ENCODE results near the gene ACOX1.

DNA sequence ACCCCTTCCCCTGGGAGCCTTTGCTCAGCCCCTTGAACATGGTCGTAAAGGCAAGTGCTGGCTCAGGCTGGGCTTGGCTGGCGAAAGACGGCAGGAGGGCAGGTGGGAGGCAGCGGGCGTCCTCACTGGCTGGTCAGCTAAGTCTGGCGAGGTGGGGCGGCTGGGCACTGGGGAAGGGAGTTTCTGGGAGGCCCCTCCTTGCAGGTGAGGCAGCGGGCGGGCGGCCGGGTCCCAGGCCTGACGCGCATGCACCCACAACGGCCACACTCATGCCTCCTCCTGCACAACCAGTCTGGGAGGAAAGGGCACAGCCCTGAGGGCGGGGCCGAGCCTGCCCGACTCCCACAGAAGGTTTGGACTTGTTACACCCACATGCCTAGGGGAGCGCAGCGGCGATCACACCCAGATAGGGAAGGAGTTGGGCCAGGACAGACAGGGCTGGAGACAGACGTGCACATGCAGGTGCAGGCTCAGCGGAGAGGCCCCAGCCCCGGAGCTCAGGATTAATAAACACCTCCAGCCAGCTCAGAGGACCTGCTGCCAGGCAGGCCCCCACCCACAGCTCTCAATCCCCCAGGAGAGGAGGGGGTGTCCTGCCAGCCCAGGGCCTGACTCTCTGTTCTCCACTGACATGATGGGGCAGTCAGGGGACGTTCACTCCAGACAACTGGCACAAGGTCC lies 48.3 kb upstream of the ACOX1 start, which contains the start of gene EVPL:
- TF ChIP-seq, protein P1, sequence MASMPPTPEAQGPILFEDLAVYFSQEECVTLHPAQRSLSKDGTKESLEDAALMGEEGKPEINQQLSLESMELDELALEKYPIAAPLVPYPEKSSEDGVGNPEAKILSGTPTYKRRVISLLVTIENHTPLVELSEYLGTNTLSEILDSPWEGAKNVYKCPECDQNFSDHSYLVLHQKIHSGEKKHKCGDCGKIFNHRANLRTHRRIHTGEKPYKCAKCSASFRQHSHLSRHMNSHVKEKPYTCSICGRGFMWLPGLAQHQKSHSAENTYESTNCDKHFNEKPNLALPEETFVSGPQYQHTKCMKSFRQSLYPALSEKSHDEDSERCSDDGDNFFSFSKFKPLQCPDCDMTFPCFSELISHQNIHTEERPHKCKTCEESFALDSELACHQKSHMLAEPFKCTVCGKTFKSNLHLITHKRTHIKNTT (CRISPR knock-in tag; IDR thresholded peaks at IDR 0.05): no peak
- 0 out of 2 replicates have a peak, but pooled peaks have one; percentile 17 for TF ChIP-seq SAFB2 (CRISPR knock-in tag; IDR thresholded peaks at IDR 0.05; ENCODE audit: borderline replicate concordance, low read depth)
- TF ChIP-seq, protein P2, sequence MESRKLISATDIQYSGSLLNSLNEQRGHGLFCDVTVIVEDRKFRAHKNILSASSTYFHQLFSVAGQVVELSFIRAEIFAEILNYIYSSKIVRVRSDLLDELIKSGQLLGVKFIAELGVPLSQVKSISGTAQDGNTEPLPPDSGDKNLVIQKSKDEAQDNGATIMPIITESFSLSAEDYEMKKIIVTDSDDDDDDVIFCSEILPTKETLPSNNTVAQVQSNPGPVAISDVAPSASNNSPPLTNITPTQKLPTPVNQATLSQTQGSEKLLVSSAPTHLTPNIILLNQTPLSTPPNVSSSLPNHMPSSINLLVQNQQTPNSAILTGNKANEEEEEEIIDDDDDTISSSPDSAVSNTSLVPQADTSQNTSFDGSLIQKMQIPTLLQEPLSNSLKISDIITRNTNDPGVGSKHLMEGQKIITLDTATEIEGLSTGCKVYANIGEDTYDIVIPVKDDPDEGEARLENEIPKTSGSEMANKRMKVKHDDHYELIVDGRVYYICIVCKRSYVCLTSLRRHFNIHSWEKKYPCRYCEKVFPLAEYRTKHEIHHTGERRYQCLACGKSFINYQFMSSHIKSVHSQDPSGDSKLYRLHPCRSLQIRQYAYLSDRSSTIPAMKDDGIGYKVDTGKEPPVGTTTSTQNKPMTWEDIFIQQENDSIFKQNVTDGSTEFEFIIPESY (CRISPR knock-in tag; IDR thresholded peaks at IDR 0.05): no peak
- TF ChIP-seq, protein P3, sequence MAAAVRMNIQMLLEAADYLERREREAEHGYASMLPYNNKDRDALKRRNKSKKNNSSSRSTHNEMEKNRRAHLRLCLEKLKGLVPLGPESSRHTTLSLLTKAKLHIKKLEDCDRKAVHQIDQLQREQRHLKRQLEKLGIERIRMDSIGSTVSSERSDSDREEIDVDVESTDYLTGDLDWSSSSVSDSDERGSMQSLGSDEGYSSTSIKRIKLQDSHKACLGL (CRISPR knock-in tag; IDR thresholded peaks at IDR 0.05): no peak
- no peak for TF ChIP-seq PCBP1 (IDR thresholded peaks at IDR 0.05; ENCODE audit: borderline replicate concordance, low read depth, low read length)
- peak; percentile 36 for TF ChIP-seq HNRNPLL (IDR thresholded peaks at IDR 0.05; ENCODE audit: low read depth, low read length, poor library complexity, severe bottlenecking)
- no peak for TF ChIP-seq MAFF (IDR thresholded peaks at IDR 0.05; ENCODE audit: low read depth, low read length)
- TF ChIP-seq, protein P4, sequence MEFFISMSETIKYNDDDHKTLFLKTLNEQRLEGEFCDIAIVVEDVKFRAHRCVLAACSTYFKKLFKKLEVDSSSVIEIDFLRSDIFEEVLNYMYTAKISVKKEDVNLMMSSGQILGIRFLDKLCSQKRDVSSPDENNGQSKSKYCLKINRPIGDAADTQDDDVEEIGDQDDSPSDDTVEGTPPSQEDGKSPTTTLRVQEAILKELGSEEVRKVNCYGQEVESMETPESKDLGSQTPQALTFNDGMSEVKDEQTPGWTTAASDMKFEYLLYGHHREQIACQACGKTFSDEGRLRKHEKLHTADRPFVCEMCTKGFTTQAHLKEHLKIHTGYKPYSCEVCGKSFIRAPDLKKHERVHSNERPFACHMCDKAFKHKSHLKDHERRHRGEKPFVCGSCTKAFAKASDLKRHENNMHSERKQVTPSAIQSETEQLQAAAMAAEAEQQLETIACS (CRISPR knock-in tag; IDR thresholded peaks at IDR 0.05): no peak
- no peak for TF ChIP-seq FOXK1 (CRISPR knock-in tag; IDR thresholded peaks at IDR 0.05; ENCODE audit: borderline replicate concordance, low read depth)
- TF ChIP-seq SIN3A (IDR thresholded peaks at IDR 0.05; ENCODE audit: borderline replicate concordance, low read depth, low read length): no peak; the same call in 1 of the 2 replicates
